Fibroblast of lung (primary cell): ENCODE data around the gene TMEM8B. TPM values are rescaled to one million over a fixed set of nuclear protein-coding genes. Genes with fewer than 3 reads are reported as not detected.
A peak's percentile ranks its signal among the peaks of the same experiment; 100 is the strongest.

Experiments used
- DNase-seq, 2 donors: peaks; one replicate each; pipeline versions ENCODE4 v3.0.0 to v3.0.0-alpha.2; 2010; ENCODE audit warnings: low read depth in 2 of 2
- H2AFZ ChIP-seq: 2 replicates; pipeline ENCODE4 v1.5.1; 2012; ENCODE audit warnings: low read length, control low read depth, inconsistent platforms
- H3K27ac ChIP-seq: 2 replicates; pipeline ENCODE4 v1.5.1; 2011; ENCODE audit warnings: low read length, control low read depth; ENCODE audit not compliant: insufficient read depth
- H3K27me3 ChIP-seq: 2 replicates; pipeline ENCODE4 v1.5.1; 2011; ENCODE audit warnings: mild to moderate bottlenecking, low read length; ENCODE audit not compliant: control insufficient read depth, insufficient read depth
- H3K36me3 ChIP-seq: 2 replicates; pipeline ENCODE4 v1.5.1; 2011; ENCODE audit warnings: low read length; ENCODE audit not compliant: control insufficient read depth, insufficient read depth
- H3K4me1 ChIP-seq: 2 replicates; pipeline ENCODE4 v1.5.1; 2011; ENCODE audit warnings: low read length; ENCODE audit not compliant: control insufficient read depth, insufficient read depth; ENCODE audit errors: extremely low read depth
- H3K4me2 ChIP-seq: 2 replicates; pipeline ENCODE4 v1.5.1; 2011; ENCODE audit warnings: low read length, control low read depth; ENCODE audit not compliant: insufficient read depth; ENCODE audit errors: extremely low read depth
- H3K4me3 ChIP-seq, 4 experiments: fragments of 200-600 bp in 1 of 4; sonication (generic) in 1 of 4; replicated peaks in 1 of 4; 2 replicates each; pipeline ENCODE4 v1.5.1; 2011 to 2016; ENCODE audit warnings: low read length in 4 of 4, low read depth in 3 of 4, mild to moderate bottlenecking in 3 of 4, control low read depth in 2 of 4, inconsistent platforms in 1 of 4, mixed read lengths in 1 of 4; ENCODE audit not compliant: insufficient read depth in 1 of 4; ENCODE audit errors: control extremely low read depth in 1 of 4
- H3K79me2 ChIP-seq: 2 replicates; pipeline ENCODE4 v1.5.1; 2012; ENCODE audit warnings: mild to moderate bottlenecking, low read length, inconsistent platforms; ENCODE audit not compliant: control insufficient read depth, insufficient read depth
- H3K9ac ChIP-seq: 2 replicates; pipeline ENCODE4 v1.5.1; 2011; ENCODE audit warnings: mild to moderate bottlenecking, low read length, control low read depth; ENCODE audit not compliant: insufficient read depth
- H3K9me3 ChIP-seq: 2 replicates; pipeline ENCODE4 v1.5.1; 2012; ENCODE audit warnings: low read depth, low read length; ENCODE audit not compliant: control insufficient read depth, insufficient read depth
- H4K20me1 ChIP-seq: 2 replicates; pipeline ENCODE4 v1.5.1; 2011; ENCODE audit warnings: low read length; ENCODE audit not compliant: control insufficient read depth, insufficient read depth; ENCODE audit errors: extremely low read depth
- CTCF ChIP-seq, 2 donors: IDR thresholded peaks in 1 of 2; conservative IDR thresholded peaks in 1 of 2; 1 replicate in 1 of 2; 2 replicates in 1 of 2; pipeline ENCODE4 v1.5.1; 2011 to 2012; ENCODE audit warnings: low read length in 2 of 2, control low read depth in 1 of 2, inconsistent platforms in 1 of 2, low read depth in 1 of 2, mild to moderate bottlenecking in 1 of 2
- EZH2 ChIP-seq: IDR thresholded peaks from 2 replicates; pipeline ENCODE4 v1.5.1; 2012; ENCODE audit warnings: low read length, control low read depth, mild to moderate bottlenecking; ENCODE audit errors: missing control alignments
- polyA plus RNA-seq, 2 donors: library from polyadenylated mRNA; depleted of rRNA in 1 of 2; stranded (reverse) in 1 of 2; unstranded in 1 of 2; fragments of >200 nt; gene quantifications; 2 replicates each; pipeline ENCODE4 v1.2.1, GENCODE V29; 2011 to 2012; ENCODE audit warnings: missing spikeins in 1 of 2
- total RNA-seq: library from RNA; depleted of rRNA; stranded (reverse); fragments of >200 nt; gene quantifications from 2 replicates; pipeline ENCODE4 v1.2.1, GENCODE V29; 2014

TMEM8B gene
- total and polyA plus RNA-seq, 2 donors (not counting 1 experiment from before 2014, with no cell fraction given): 2.7 to 3.0 TPM

- Histone ChIP-seq H3K4me1 (no peaks in the 10 kb centered on the region), H3K79me2 (no peaks in the 10 kb centered on the region), H2AFZ (no peak overlapping the region), H3K9me3 (no peaks in the 10 kb centered on the region), H3K36me3 (no peaks in the 10 kb centered on the region), H3K4me2 (no peak overlapping the region), H3K27ac (no peak overlapping the region), H3K9ac (no peak overlapping the region), H3K27me3 (no peaks in the 10 kb centered on the region), H4K20me1 (no peaks in the 10 kb centered on the region), H3K4me3 (no peak overlapping the region)
- DNase-seq: no peak
- TF ChIP-seq EZH2 (no peak), CTCF (conservative IDR thresholded peaks at IDR 0.05 in 1 of 2, IDR thresholded peaks at IDR 0.05 in 1 of 2; ENCODE audit: low read depth in 1 of 2, low read length in 2 of 2) (no peak)
Measured at GRCh38 chr9:35869621-35870216, 40.7 kb downstream of the TMEM8B start.

GRCh38 chr9:35870351-35870923 lies 41.4 kb downstream of the TMEM8B start, which contains the start of gene OR13J1:
OR13J1 (minus strand) TSS chr9:35870401; CDS start chr9:35870401, 0 bp downstream.
- no peaks in the 10 kb centered on the region for H3K79me2 ChIP-seq
- TF ChIP-seq CTCF (conservative IDR thresholded peaks at IDR 0.05 in 1 of 2, IDR thresholded peaks at IDR 0.05 in 1 of 2; ENCODE audit: low read depth in 1 of 2, low read length in 2 of 2) (no peak), EZH2 (no peak)
- no peak within 1 kb of the TSS for H3K9ac ChIP-seq
- H4K20me1 ChIP-seq: no peaks in the 10 kb centered on the region
- H3K4me2 ChIP-seq: no peak within 1 kb of the TSS
- DNase-seq: no peak
- H3K27me3 ChIP-seq: no peaks in the 10 kb centered on the region
- H2AFZ ChIP-seq: no peak within 1 kb of the TSS
- no peaks in the 10 kb centered on the region for H3K9me3 ChIP-seq
- no peaks in the 10 kb centered on the region for H3K36me3 ChIP-seq
- no peaks in the 10 kb centered on the region for H3K4me1 ChIP-seq
- no peak within 1 kb of the TSS for H3K4me3 ChIP-seq
- H3K27ac ChIP-seq: no peak within 1 kb of the TSS

GRCh38 chr9:35871545-35871944 lies 42.5 kb downstream of the TMEM8B start:
- Histone ChIP-seq H2AFZ (no peak overlapping the region), H3K9me3 (no peaks in the 10 kb centered on the region), H3K9ac (no peak overlapping the region), H3K36me3 (no peaks in the 10 kb centered on the region), H3K27me3 (no peaks in the 10 kb centered on the region), H3K4me1 (no peaks in the 10 kb centered on the region), H3K79me2 (no peaks in the 10 kb centered on the region), H3K27ac (no peak overlapping the region), H3K4me3 (no peak overlapping the region), H3K4me2 (no peak overlapping the region), H4K20me1 (no peaks in the 10 kb centered on the region)
- TF ChIP-seq EZH2 (no peak), CTCF (conservative IDR thresholded peaks at IDR 0.05 in 1 of 2, IDR thresholded peaks at IDR 0.05 in 1 of 2; ENCODE audit: low read depth in 1 of 2, low read length in 2 of 2) (no peak)
- DNase-seq: peak in 1 of 2 donors; percentile 4
